Fibroblast of pulmonary artery (primary cell): Measurements from ENCODE around the gene SLC8A1.

Experiments used
- DNase-seq: peaks from one replicate; pipeline ENCODE4 v3.0.0-alpha.2; 2010; ENCODE audit warnings: low read depth
- H3K4me3 ChIP-seq: replicated peaks from 2 replicates; pipeline ENCODE4 v1.5.1; 2011; ENCODE audit warnings: low read depth, mild to moderate bottlenecking, control low read depth, low read length, moderate library complexity
- CTCF ChIP-seq: IDR thresholded peaks from 2 replicates; pipeline ENCODE4 v1.5.1; 2011; ENCODE audit warnings: mild to moderate bottlenecking, control low read depth, low read length, inconsistent platforms; ENCODE audit errors: missing control alignments

The SLC8A1 gene

GRCh38 chr2:40430776-40431599 lies 20.9 kb downstream of the SLC8A1 start:
- no peak for DNase-seq
- TF ChIP-seq CTCF = no peak
- H3K4me3 ChIP-seq = no peak overlapping the region

GRCh38 chr2:40428439-40428838 lies 23.5 kb downstream of the SLC8A1 start:
- H3K4me3 ChIP-seq = no peak overlapping the region
- no peak for TF ChIP-seq CTCF
- no peak for DNase-seq

- no peak overlapping the region for H3K4me3 ChIP-seq
- DNase-seq = no peak
- TF ChIP-seq CTCF = no peak
These were observed 30.1 kb downstream of the SLC8A1 start for GRCh38 chr2:40421631-40422297.

- TF ChIP-seq CTCF = no peak
- no peak overlapping the region for H3K4me3 ChIP-seq
- no peak for DNase-seq
These were observed 31.4 kb downstream of the SLC8A1 start for GRCh38 chr2:40420478-40420877.

GRCh38 chr2:40419364-40419762 lies 32.5 kb downstream of the SLC8A1 start:
- DNase-seq = no peak
- H3K4me3 ChIP-seq = no peak overlapping the region
- TF ChIP-seq CTCF = no peak

GRCh38 chr2:40418614-40419363 lies 33.1 kb downstream of the SLC8A1 start:
- DNase-seq = no peak

More at GRCh38 chr2:40418614-40419363, 33.1 kb downstream of the SLC8A1 start:
- no peak for TF ChIP-seq CTCF
- no peak overlapping the region for H3K4me3 ChIP-seq
